Measurements from ENCODE around the gene SERPINA5. TPM values are rescaled to one million over a fixed set of nuclear protein-coding genes. Genes with fewer than 3 reads are reported as not detected.

The SERPINA5 gene
- total RNA-seq, 1 donor: not detected

GRCh38 chr14:94617366-94617941 lies 36.2 kb downstream of the SERPINA5 start:
- Histone ChIP-seq H3K27me3 (ENCODE audit: insufficient read depth, low read length) (no peaks in the 10 kb centered on the region), H3K9me3 (ENCODE audit: low read depth, low read length) (peaks cover 6% of the 10 kb centered on the region), H3K4me3 (ENCODE audit: low read length) (no peak overlapping the region), H3K4me1 (ENCODE audit: insufficient read depth, low read length) (no peaks in the 10 kb centered on the region)

DNA sequence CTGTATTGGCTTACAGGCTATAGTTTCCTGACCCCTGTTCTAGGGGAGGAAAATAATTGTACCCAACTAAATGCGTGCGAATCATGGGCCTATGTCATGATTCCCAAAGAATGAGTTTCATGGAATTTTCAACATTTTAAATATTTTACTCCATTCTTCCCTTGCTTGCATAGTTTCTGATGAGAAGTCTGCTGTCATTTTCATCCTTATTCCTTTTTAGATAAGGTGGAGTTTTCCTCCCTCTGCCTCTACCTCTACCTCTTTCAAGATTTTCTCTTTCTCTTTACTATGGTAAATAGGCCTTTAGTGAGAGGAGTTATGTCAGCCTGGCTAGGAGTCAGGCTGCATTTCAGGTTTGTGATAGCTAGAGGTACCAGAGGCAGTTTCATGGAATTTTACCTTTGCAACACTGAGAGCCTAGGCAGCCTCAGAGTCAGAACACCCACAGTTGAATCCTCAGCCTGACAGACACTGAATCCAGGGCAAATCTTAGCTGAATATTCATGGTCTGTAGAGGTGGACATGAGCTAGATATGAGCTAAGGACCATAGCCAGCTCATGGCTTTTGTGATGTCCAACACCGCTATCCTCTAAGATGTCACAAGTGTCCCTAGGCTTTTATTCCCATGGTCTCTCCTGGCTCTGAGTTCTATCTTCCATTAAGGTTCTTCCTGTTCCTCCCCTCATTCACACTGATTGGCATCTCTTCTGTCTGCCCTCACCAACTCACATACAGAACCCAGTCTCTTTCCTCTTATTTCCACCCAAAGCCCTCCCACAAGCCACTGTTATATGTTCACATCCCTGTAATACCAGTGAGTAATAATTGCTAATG lies 37.0 kb downstream of the SERPINA5 start:
- Histone ChIP-seq H3K9me3 (ENCODE audit: low read depth, low read length) (peaks cover 6% of the 10 kb centered on the region), H3K4me3 (ENCODE audit: low read length) (no peak overlapping the region), H3K4me1 (ENCODE audit: insufficient read depth, low read length) (no peaks in the 10 kb centered on the region), H3K27me3 (ENCODE audit: insufficient read depth, low read length) (no peaks in the 10 kb centered on the region)

DNA sequence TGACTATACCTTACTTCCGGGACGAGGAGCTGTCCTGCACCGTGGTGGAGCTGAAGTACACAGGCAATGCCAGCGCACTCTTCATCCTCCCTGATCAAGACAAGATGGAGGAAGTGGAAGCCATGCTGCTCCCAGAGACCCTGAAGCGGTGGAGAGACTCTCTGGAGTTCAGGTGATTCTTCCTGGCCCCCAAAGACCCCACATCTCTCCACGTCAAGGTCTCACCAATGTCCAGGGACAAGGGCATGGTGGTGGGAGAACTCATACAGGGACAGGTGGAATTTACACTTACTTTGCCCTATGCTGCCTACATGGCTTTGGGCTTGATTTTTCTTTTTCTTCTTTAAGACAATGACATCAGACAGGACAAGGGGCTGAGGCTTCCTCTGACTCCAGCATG lies 38.1 kb downstream of the SERPINA5 start:
- Histone ChIP-seq H3K27me3 (ENCODE audit: insufficient read depth, low read length) (no peaks in the 10 kb centered on the region), H3K9me3 (ENCODE audit: low read depth, low read length) (peaks cover 6% of the 10 kb centered on the region), H3K4me1 (ENCODE audit: insufficient read depth, low read length) (no peaks in the 10 kb centered on the region), H3K4me3 (ENCODE audit: low read length) (no peak overlapping the region)

- Histone ChIP-seq H3K27me3 (ENCODE audit: insufficient read depth, low read length) (no peaks in the 10 kb centered on the region), H3K4me1 (ENCODE audit: insufficient read depth, low read length) (no peaks in the 10 kb centered on the region), H3K4me3 (ENCODE audit: low read length) (no peak overlapping the region), H3K9me3 (ENCODE audit: low read depth, low read length) (peaks cover 6% of the 10 kb centered on the region)
These were observed 39.4 kb downstream of the SERPINA5 start for GRCh38 chr14:94620597-94620996.

DNA sequence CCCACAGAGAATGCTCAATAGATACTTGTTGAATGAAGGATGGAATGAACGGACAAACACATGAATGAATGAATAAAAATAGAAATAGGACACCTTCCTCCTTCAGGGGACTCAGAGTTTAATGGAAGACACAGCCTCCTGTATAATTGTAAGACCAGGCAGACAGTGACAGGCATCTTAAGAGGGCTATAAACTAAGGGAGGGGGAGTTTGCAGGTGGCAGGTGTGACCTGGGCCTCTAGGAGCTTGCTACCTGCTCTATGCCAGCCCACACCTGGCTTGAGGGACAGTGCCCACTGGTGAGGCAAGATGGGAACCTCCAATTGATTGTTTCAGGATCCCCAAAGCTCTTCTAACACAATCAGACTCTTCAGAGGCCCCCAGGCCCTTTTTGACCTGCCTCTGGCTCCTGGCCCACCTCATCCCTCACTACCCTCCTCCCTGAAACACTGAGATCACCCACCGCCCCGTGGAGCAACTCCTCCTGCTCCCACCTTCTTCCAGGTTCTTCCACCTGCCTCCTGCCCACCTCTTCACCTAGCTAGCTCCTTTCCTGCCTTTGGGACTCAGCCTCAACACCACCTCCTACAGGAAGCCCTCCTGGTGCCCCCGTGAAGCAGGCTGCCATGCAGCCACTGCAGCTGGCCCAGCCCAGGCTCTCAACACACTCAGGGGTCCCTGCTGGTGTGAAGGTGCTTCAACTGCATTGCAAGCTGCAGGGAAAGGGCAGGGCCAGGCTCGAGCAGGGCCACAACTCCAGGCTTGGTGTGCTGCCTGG lies 40.3 kb downstream of the SERPINA5 start:
- Histone ChIP-seq H3K4me3 (ENCODE audit: low read length) (no peak overlapping the region), H3K27me3 (ENCODE audit: insufficient read depth, low read length) (no peaks in the 10 kb centered on the region), H3K4me1 (ENCODE audit: insufficient read depth, low read length) (no peaks in the 10 kb centered on the region), H3K9me3 (ENCODE audit: low read depth, low read length) (peaks cover 6% of the 10 kb centered on the region)

GRCh38 chr14:94622653-94623421 lies 41.6 kb downstream of the SERPINA5 start:
- peaks cover 6% of the 10 kb centered on the region for H3K9me3 ChIP-seq (ENCODE audit: low read depth, low read length)

GRCh38 chr14:94623422-94623809 lies 42.2 kb downstream of the SERPINA5 start:
- Histone ChIP-seq H3K4me1 (ENCODE audit: insufficient read depth, low read length) (no peaks in the 10 kb centered on the region), H3K27me3 (ENCODE audit: insufficient read depth, low read length) (no peaks in the 10 kb centered on the region), H3K4me3 (ENCODE audit: low read length) (no peak overlapping the region), H3K9me3 (ENCODE audit: low read depth, low read length) (peaks cover under 1% of the 10 kb centered on the region)

More at GRCh38 chr14:94622653-94623421, 41.6 kb downstream of the SERPINA5 start:
- H3K27me3 ChIP-seq (ENCODE audit: insufficient read depth, low read length): no peaks in the 10 kb centered on the region
- no peaks in the 10 kb centered on the region for H3K4me1 ChIP-seq (ENCODE audit: insufficient read depth, low read length)
- no peak overlapping the region for H3K4me3 ChIP-seq (ENCODE audit: low read length)

- Histone ChIP-seq H3K9me3 (ENCODE audit: low read depth, low read length) (no peaks in the 10 kb centered on the region), H3K4me1 (ENCODE audit: insufficient read depth, low read length) (no peaks in the 10 kb centered on the region), H3K4me3 (ENCODE audit: low read length) (no peak overlapping the region), H3K27me3 (ENCODE audit: insufficient read depth, low read length) (no peaks in the 10 kb centered on the region)
These were observed 42.8 kb downstream of the SERPINA5 start for GRCh38 chr14:94623856-94624499.

DNA sequence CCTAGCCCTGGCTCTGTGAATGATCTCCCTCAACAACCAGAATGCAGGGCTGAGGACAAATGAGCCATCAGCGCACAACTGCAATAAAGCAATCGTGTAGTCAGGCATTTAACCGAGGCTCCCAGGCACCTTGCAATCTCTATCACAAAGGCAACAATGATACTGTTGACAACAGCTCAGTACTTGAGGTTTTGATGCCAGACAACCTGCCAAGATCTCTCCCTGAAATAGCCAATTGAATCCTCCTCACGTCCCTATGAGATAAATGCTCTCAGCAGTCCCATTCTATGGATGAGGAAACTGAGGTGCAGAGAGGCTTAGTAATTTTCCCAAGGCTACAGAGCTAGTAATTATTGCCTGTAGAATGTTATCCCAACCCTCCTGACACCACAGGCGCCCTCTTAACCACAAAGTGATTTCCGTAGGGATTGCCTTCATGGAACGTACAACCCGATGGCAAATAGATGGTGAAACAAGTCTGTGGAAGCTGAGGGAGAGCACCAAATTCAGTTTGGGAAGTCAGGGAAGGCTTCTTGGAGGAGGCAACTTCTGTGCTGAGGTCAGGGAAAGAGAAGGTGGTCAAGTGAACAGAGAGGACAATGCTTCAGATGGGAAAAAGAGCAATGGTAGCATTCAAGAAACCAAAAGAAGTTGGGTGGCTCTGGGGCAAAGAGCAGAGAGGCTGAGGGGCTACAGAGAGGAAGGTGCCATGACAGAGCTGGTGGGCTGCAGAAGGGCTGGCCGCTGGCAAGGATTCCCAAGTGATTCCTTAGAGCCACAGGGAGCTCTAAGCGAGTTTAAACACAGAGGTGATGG lies 43.5 kb downstream of the SERPINA5 start:
- no peaks in the 10 kb centered on the region for H3K27me3 ChIP-seq (ENCODE audit: insufficient read depth, low read length)
- H3K9me3 ChIP-seq (ENCODE audit: low read depth, low read length): no peaks in the 10 kb centered on the region
- no peaks in the 10 kb centered on the region for H3K4me1 ChIP-seq (ENCODE audit: insufficient read depth, low read length)
- no peak overlapping the region for H3K4me3 ChIP-seq (ENCODE audit: low read length)

- Histone ChIP-seq H3K9me3 (ENCODE audit: low read depth, low read length) (no peaks in the 10 kb centered on the region), H3K27me3 (ENCODE audit: insufficient read depth, low read length) (no peaks in the 10 kb centered on the region), H3K4me1 (ENCODE audit: insufficient read depth, low read length) (no peaks in the 10 kb centered on the region), H3K4me3 (ENCODE audit: low read length) (no peak overlapping the region)
These were observed 44.1 kb downstream of the SERPINA5 start for GRCh38 chr14:94625353-94625635.

DNA sequence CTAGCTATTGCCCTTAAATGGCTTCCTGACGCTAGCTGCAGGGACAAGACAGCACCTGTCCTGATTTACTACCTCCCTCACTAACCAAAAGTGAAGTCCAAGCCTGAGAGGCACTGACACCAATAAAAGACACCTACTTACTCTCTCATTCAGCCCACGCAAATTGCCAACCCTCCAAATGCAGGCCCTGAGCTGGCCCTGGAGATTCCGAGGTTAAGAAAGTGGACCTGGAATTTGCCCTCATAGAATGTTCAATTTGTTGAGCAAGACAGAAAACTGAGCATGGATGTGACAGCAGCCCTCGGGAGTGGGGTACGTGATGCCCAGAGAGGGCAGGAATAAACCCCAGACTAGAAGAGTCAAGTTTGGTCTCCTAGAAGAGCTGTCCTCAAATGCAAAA lies 47.4 kb downstream of the SERPINA5 start:
- Histone ChIP-seq H3K4me1 (ENCODE audit: insufficient read depth, low read length) (no peaks in the 10 kb centered on the region), H3K27me3 (ENCODE audit: insufficient read depth, low read length) (no peaks in the 10 kb centered on the region), H3K9me3 (ENCODE audit: low read depth, low read length) (no peaks in the 10 kb centered on the region), H3K4me3 (ENCODE audit: low read length) (no peak overlapping the region)

GRCh38 chr14:94630396-94630795 lies 49.2 kb downstream of the SERPINA5 start:
- no peaks in the 10 kb centered on the region for H3K4me1 ChIP-seq (ENCODE audit: insufficient read depth, low read length)
- no peaks in the 10 kb centered on the region for H3K9me3 ChIP-seq (ENCODE audit: low read depth, low read length)
- H3K4me3 ChIP-seq (ENCODE audit: low read length): no peak overlapping the region
- H3K27me3 ChIP-seq (ENCODE audit: insufficient read depth, low read length): no peaks in the 10 kb centered on the region

GRCh38 chr14:94631050-94631449 lies 49.8 kb downstream of the SERPINA5 start:
- Histone ChIP-seq H3K9me3 (ENCODE audit: low read depth, low read length) (no peaks in the 10 kb centered on the region), H3K4me1 (ENCODE audit: insufficient read depth, low read length) (no peaks in the 10 kb centered on the region), H3K4me3 (ENCODE audit: low read length) (no peak overlapping the region), H3K27me3 (ENCODE audit: insufficient read depth, low read length) (no peaks in the 10 kb centered on the region)

Data from mononuclear cell (primary cell).